Liver (tissue), 9 donors: Measurements from ENCODE around the gene TTYH1. TPM values are rescaled to one million over a fixed set of nuclear protein-coding genes. Genes with fewer than 3 reads are reported as not detected.

Source experiments
- DNase-seq: peaks from one replicate; pipeline ENCODE4 v3.0.0-alpha.2; 2017; ENCODE audit warnings: low spot score
- H3K27ac ChIP-seq, 2 donors: one replicate each; pipeline ENCODE4 v1.7.0; 2013; ENCODE audit warnings: inconsistent platforms in 2 of 2, low read length in 2 of 2, control low read depth in 1 of 2, low read depth in 1 of 2, mild to moderate bottlenecking in 1 of 2
- H3K27me3 ChIP-seq, 4 donors: one replicate each; pipeline versions ENCODE4 v1.6.1 to v1.7.0; 2013; ENCODE audit warnings: low read length in 3 of 4, inconsistent platforms in 1 of 4, mild to moderate bottlenecking in 1 of 4, moderate library complexity in 1 of 4; ENCODE audit not compliant: control insufficient read depth in 4 of 4, insufficient read depth in 4 of 4
- H3K36me3 ChIP-seq, 4 donors: one replicate each; pipeline versions ENCODE4 v1.6.1 to v1.7.0; 2013; ENCODE audit warnings: low read length in 3 of 4, mild to moderate bottlenecking in 3 of 4, low read depth in 1 of 4, moderate library complexity in 1 of 4; ENCODE audit not compliant: control insufficient read depth in 4 of 4, insufficient read depth in 3 of 4
- H3K4me1 ChIP-seq, 4 donors: one replicate each; pipeline versions ENCODE4 v1.6.1 to v1.7.0; 2013; ENCODE audit warnings: low read length in 3 of 4, mild to moderate bottlenecking in 3 of 4, moderate library complexity in 1 of 4; ENCODE audit not compliant: control insufficient read depth in 4 of 4, insufficient read depth in 4 of 4
- H3K4me3 ChIP-seq, 3 donors: one replicate each; pipeline versions ENCODE4 v1.6.1 to v1.7.0; 2013; ENCODE audit warnings: low read length in 3 of 3, control low read depth in 1 of 3, low read depth in 1 of 3, mild to moderate bottlenecking in 1 of 3
- H3K9ac ChIP-seq, 2 donors: one replicate each; pipeline ENCODE4 v1.7.0; 2013; ENCODE audit warnings: low read length in 2 of 2, mild to moderate bottlenecking in 2 of 2, moderate library complexity in 2 of 2, control low read depth in 1 of 2, low read depth in 1 of 2
- H3K9me3 ChIP-seq, 4 donors: one replicate each; pipeline versions ENCODE4 v1.6.1 to v1.7.0; 2013; ENCODE audit warnings: low read length in 3 of 4; ENCODE audit not compliant: control insufficient read depth in 4 of 4
- EGR1 ChIP-seq, 2 donors: IDR thresholded peaks; 2 replicates each; pipeline ENCODE4 v1.6.1; 2016 to 2018; ENCODE audit warnings: antibody characterized with exemption in 2 of 2, low read depth in 2 of 2
- FOXA1 ChIP-seq: IDR thresholded peaks from 2 replicates; pipeline ENCODE4 v1.6.1; 2016; ENCODE audit warnings: antibody characterized with exemption
- FOXA2 ChIP-seq: IDR thresholded peaks from 2 replicates; pipeline ENCODE4 v1.6.1; 2016; ENCODE audit warnings: antibody characterized with exemption
- HNF4G ChIP-seq: IDR thresholded peaks from 2 replicates; pipeline ENCODE4 v1.6.1; 2016; ENCODE audit warnings: antibody characterized with exemption
- JUND ChIP-seq, 2 donors: IDR thresholded peaks; 2 replicates each; pipeline ENCODE4 v1.6.1; 2016; ENCODE audit warnings: antibody characterized with exemption in 2 of 2
- RXRA ChIP-seq, 2 donors: IDR thresholded peaks; 2 replicates each; pipeline ENCODE4 v1.6.1; 2017 to 2018; ENCODE audit warnings: antibody characterized with exemption in 2 of 2, mild to moderate bottlenecking in 1 of 2
- YY1 ChIP-seq: IDR thresholded peaks from 2 replicates; pipeline ENCODE4 v1.6.1; 2016; ENCODE audit warnings: antibody characterized with exemption, mild to moderate bottlenecking
- WGBS: extraction: QIAGEN DNeasy Blood & Tissue Kit; methylation state at CpG from one replicate; pipeline ENCODE4 v1.1.7; 2013; 5-methylcytosine and 5-hydroxymethylcytosine counted together
- polyA plus RNA-seq, 2 donors: library from polyadenylated mRNA; stranded (reverse) in 1 of 2; unstranded in 1 of 2; fragments of 200-250 nt in 1 of 2; fragments of >200 nt in 1 of 2; fragmentation: Nextera tagmentation in 1 of 2; extraction: Ambion mirVana in 1 of 2; gene quantifications; one replicate each; pipeline versions ENCODE4 v1.2.1 to v1.2.3, GENCODE V29; 2013 to 2015
- total RNA-seq, 2 donors: library from RNA; depleted of rRNA; stranded (reverse); fragments of >200 nt; gene quantifications; one replicate each; pipeline ENCODE4 v1.2.3, GENCODE V29; 2014
- TF ChIP-seq, protein P1 (sequence below): IDR thresholded peaks from 2 replicates; pipeline ENCODE4 v1.6.1; 2016; ENCODE audit warnings: antibody characterized with exemption, mild to moderate bottlenecking
- TF ChIP-seq, protein P2 (sequence below): fragments of 150-350 bp; IDR thresholded peaks from 2 replicates; pipeline ENCODE4 v1.5.1; 2017; ENCODE audit warnings: improper control_type of control experiment, low read depth, low read length; ENCODE audit not compliant: missing input control
- donor health status: healthy.
- donor health status: healthy.
- donor health status: healthy.
- donor health status: healthy.
- donor health status: healthy.

The TTYH1 gene
- total and polyA plus RNA-seq, 4 donors = 0.28 to 1.1 (median 0.61) TPM

DNA sequence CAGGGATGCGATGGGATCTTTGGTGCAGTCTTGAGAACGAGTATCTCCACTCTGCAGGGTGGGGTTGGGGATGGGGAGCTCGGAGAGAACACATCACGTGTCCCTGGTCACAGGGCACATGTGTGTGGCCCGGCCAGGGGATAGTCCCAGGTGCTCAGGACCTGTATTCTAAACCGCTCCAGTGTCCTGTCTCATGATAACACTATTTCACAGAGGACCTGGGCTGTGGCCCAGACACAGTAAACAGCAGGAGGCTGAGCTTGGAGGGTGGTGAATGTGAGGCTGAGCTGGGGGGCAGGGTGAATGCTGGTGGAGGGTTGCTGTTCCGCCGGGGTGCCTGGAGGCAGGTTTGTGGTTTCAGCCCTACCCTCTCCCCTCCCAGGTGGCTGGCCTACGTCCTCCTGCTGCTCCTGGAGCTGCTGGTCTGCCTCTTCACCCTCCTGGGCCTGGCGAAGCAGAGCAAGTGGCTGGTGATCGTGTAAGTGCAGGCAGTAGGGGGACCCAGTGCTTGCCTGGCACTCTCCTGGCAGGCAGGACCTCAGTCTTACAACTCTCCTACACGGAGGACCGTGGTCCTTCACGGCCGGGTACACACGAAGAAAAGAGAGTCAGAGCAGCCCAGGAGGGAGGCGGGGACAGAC lies 11.1 kb downstream of the TTYH1 start:
- Histone ChIP-seq H3K36me3 (no peaks in the 10 kb centered on the region), H3K27me3 (peaks cover 0 to 6% (median 2%) of the 10 kb centered on the region in 4 donors), H3K27ac (no peak overlapping the region), H3K4me3 (no peak overlapping the region), H3K9ac (no peak overlapping the region), H3K9me3 (no peaks in the 10 kb centered on the region), H3K4me1 (peaks cover 2 to 7% (median 5%) of the 10 kb centered on the region in 4 donors)
- no peak for DNase-seq
- WGBS = 69% methylated on average over 17 of the region's 17 CpGs
- TF ChIP-seq, protein P1, sequence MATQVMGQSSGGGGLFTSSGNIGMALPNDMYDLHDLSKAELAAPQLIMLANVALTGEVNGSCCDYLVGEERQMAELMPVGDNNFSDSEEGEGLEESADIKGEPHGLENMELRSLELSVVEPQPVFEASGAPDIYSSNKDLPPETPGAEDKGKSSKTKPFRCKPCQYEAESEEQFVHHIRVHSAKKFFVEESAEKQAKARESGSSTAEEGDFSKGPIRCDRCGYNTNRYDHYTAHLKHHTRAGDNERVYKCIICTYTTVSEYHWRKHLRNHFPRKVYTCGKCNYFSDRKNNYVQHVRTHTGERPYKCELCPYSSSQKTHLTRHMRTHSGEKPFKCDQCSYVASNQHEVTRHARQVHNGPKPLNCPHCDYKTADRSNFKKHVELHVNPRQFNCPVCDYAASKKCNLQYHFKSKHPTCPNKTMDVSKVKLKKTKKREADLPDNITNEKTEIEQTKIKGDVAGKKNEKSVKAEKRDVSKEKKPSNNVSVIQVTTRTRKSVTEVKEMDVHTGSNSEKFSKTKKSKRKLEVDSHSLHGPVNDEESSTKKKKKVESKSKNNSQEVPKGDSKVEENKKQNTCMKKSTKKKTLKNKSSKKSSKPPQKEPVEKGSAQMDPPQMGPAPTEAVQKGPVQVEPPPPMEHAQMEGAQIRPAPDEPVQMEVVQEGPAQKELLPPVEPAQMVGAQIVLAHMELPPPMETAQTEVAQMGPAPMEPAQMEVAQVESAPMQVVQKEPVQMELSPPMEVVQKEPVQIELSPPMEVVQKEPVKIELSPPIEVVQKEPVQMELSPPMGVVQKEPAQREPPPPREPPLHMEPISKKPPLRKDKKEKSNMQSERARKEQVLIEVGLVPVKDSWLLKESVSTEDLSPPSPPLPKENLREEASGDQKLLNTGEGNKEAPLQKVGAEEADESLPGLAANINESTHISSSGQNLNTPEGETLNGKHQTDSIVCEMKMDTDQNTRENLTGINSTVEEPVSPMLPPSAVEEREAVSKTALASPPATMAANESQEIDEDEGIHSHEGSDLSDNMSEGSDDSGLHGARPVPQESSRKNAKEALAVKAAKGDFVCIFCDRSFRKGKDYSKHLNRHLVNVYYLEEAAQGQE = no peak

GRCh38 chr19:54427586-54427985 lies 12.3 kb downstream of the TTYH1 start:
- no peak overlapping the region for H3K27ac ChIP-seq
- peaks cover 2 to 7% (median 7%) of the 10 kb centered on the region in 4 donors for H3K4me1 ChIP-seq
- no peak overlapping the region for H3K4me3 ChIP-seq
- TF ChIP-seq RXRA (IDR thresholded peaks at IDR 0.05) (no peak), YY1 (no peak), FOXA1 (no peak)
- no peak for DNase-seq
- H3K9me3 ChIP-seq = no peaks in the 10 kb centered on the region
- WGBS = 84% methylated on average over 11 of the region's 11 CpGs
- peaks cover 0 to 5% (median 2%) of the 10 kb centered on the region in 4 donors for H3K27me3 ChIP-seq
- no peaks in the 10 kb centered on the region for H3K36me3 ChIP-seq
- H3K9ac ChIP-seq = no peak overlapping the region

GRCh38 chr19:54428323-54429175 lies 13.3 kb downstream of the TTYH1 start:
- Histone ChIP-seq H3K9ac (no peak overlapping the region), H3K27ac (no peak overlapping the region), H3K4me1 (peaks cover 2 to 7% (median 7%) of the 10 kb centered on the region in 4 donors), H3K36me3 (no peaks in the 10 kb centered on the region), H3K4me3 (no peak overlapping the region), H3K27me3 (peaks cover 0 to 5% (median 2%) of the 10 kb centered on the region in 4 donors), H3K9me3 (no peaks in the 10 kb centered on the region)
- WGBS = 68% methylated on average over 11 of the region's 11 CpGs
- TF ChIP-seq FOXA2 (no peak), HNF4G (no peak), YY1 (no peak), JUND (IDR thresholded peaks at IDR 0.05) (no peak), EGR1 (IDR thresholded peaks at IDR 0.05; ENCODE audit: low read depth in 2 of 2) (no peak)
- TF ChIP-seq, protein P2, sequence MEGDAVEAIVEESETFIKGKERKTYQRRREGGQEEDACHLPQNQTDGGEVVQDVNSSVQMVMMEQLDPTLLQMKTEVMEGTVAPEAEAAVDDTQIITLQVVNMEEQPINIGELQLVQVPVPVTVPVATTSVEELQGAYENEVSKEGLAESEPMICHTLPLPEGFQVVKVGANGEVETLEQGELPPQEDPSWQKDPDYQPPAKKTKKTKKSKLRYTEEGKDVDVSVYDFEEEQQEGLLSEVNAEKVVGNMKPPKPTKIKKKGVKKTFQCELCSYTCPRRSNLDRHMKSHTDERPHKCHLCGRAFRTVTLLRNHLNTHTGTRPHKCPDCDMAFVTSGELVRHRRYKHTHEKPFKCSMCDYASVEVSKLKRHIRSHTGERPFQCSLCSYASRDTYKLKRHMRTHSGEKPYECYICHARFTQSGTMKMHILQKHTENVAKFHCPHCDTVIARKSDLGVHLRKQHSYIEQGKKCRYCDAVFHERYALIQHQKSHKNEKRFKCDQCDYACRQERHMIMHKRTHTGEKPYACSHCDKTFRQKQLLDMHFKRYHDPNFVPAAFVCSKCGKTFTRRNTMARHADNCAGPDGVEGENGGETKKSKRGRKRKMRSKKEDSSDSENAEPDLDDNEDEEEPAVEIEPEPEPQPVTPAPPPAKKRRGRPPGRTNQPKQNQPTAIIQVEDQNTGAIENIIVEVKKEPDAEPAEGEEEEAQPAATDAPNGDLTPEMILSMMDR = no peak
- DNase-seq = no peak
